NK-92 (cell line): ENCODE data around the gene AKT3.

Source experiments
- DNase-seq: peaks from one replicate; lab custom pipeline; 2025; ENCODE audit not compliant: unreplicated experiment; lab: John Stamatoyannopoulos, UW

AKT3 gene

DNA sequence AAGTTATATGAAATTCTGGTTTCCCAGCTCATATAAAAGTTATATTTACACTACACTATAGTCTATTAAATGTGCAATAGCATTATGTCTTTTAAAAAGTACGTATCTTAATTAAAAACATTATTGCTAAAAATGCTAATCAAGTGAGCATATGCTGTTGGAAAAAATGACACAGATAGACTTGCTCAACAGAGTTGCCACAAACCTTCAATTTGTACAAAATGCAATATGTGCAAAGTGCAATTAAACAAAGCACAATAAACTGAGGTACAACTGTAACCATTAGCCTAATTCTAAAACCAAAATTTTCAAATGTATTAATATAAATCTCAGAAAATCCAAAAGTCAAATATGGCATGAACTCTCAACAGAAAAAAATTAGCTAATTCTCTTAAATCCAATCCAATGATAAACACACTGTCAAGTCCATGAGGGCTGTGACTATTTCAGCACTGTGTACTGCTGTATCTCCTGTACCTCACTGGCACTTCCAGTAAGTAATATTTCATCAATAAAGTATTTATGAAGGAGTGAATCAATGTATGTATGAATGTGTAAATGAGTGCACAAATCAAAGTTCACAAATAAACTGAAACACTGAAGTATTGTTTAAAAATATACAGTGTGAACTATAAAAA, 116.3 kb downstream of the AKT3 start:
- no peak for DNase-seq

DNA sequence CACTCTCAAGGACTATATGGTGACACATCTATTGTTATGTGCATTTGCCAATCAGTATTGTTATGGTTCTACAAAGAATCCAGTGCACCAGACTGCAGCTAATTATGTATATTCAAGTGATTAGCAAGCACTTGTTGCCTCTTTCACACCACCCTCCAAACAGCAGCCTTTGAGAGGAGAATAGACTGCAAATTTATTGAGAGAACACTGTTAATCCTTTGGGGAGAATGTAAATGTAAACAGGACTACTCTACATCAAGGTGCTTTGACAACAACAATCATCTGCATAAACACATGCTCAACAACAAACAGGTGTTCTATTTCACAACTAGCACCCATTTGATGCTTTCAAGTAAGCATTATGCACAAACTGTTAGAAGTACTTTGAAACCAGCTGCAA, 117.4 kb downstream of the AKT3 start:
- no peak for DNase-seq

DNA sequence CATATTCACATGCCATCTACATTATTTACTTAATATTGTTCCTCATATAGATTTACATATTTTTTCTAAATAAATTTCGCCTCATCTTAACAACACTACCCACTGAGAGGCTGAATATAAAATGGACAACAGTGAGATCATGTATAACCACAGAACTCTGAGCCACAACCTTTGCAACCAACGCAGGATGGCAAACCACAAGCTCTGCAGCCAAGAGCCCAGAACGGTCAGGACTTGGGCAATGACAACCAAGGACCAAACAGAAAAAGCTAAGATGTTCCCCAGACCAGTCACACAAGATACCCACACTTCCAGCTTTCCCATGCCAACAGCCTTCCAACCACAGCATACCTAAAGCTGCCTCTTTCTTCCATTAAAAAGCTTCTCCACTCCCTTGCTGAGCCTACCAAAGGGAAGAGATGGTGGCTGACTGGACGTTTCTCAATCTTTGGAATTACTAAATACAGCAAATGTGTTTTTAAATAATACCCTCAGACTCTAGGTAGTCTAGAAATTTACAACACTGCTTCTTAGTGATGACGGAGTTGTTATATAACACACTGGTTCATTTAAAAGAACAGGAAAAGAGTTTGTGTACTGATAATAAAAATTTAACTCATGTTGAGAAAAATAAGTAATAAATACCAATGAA, 117.9 kb downstream of the AKT3 start:
- no peak for DNase-seq

DNA sequence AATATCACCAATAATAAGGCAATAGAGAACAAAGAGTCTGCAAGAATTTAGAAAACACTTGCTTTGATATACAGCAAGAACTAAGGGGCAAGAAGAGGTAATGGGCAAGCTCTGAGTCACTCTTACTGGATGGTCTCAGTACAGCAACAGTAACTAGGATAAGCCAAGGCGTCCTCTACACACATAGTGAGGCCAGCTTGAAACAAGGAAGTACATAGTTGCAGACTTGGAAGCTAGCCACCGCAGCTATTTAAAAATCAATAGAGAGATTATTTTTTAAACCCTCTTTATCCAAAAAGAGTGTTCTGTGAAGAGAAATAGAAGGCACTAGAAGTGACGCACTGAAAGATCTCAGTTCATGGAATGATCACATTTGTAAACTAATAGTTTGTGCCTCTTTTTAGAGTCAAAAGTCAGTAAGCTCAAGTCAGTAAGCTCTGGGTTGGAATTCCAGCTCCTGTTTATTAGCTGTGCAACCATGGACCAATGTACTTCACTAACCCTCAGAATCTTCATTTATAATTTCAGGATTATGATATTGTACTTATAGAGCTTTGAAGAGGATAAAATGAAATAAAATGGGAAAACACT, 118.6 kb downstream of the AKT3 start:
- DNase-seq, result no peak

DNA sequence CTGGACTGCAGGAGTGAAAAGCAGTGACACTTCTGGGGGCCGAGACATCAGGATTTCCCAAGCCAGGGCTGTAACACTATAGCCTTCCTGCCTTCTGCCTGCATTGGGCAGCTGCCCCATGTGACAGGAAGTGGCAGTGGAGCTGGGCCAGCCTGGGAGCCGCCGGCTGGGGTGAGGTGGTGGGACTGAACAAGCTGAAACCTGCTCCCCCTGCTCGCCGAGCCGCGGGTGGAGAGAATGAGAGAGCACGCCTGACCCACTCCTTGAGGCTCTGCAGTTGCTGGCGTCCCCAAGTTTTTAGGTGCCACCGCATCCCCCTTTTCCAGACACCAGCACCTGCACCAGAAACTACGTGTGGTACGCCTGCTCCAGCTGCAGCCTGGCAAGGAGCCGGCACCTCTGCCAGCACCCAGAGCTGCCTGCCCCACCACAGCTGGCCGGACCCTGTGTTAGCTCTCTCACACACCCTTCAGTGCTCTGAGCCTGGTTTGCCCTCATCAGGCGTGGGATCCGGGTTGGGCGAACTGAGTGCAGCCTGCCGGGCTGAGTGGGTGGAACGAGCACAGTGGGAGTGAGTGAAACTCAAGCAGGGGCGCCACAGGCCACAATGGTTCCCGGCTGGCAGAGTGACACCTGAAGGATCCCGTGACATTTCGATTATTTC, 119.4 kb downstream of the AKT3 start:
- no peak for DNase-seq

DNA sequence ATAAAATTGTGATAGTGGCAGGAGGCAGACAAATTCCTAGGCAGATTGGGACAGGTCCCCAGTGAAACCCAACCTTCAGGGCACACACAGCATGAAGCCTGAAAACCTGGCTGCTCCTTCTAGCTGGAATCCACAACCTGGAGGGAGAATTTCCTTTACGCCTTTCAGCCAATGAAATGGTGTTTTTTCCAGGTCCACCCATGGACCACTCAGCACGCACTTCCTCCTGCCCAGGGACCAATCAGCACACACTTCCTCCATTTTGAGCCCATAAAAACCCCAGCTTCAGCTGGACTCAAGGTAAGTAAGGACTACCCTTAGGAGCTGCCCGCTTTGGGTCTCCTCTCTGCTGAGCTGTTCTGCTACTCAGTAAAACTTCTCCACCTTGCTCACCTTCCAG, 120.1 kb downstream of the AKT3 start:
- DNase-seq, result no peak

DNA sequence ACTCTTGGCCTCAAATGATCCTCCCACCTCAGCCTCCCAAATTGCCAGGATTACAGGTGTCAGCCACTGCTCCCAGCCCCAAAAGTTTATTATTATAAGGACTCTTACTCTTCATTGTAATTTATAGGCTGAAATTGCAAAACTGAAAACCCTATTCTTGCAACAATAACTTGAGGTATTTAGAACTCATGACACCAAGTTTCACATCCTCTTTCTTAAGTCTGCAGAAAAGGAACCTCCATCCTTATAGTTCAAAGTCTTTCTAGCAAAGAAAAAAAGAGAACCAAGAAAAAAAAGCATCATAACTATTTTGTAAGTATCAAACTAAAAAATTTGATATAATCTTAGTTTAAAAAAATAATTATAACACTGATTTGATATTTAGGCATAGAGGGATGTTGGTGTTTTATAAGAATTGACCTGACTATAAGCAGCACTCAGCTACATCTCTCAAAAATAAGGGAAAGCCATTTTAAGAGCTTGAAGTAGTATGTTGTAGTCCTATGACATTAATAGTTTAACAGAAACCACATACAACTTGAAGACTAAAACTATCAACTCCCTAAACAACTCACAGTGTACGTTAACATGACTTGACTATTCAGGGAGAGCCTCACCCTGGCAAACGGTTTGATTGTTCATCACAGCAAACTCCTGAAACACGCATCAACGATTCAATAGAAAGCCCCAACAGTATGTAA, 122.4 kb downstream of the AKT3 start:
- DNase-seq, result no peak

DNA sequence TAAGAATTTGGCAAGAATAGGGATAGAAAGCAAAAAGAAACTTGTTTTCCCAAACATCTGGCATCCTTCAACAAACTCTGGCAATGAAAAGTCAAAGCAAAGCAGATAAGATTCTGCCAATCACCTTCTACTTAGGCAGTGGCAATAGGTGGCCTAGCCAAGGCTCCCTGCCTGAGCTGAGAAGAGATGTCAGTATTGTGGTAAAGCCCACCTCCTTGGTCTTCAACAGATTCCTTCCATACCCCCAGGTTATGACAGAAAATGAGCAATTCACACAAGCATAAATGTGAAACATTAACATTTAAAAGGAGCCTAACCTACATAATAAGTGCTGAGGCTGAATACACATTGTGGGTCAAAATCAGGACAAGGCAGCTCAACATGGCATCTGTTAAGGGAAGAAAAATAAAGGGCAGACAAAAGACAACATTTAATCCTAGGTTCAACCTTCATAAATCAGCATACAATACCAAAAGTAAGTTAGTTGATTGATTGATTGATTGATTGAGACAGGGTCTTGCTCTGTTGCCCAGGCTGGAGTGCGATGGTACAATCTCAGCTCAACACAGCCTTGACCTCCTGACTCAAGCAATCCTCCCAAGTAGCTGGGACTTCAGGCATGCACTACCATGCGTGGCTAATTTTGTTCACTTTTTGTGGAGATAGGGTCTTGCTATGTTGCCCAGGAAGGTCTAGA, 123.1 kb downstream of the AKT3 start:
- DNase-seq, result no peak

DNA sequence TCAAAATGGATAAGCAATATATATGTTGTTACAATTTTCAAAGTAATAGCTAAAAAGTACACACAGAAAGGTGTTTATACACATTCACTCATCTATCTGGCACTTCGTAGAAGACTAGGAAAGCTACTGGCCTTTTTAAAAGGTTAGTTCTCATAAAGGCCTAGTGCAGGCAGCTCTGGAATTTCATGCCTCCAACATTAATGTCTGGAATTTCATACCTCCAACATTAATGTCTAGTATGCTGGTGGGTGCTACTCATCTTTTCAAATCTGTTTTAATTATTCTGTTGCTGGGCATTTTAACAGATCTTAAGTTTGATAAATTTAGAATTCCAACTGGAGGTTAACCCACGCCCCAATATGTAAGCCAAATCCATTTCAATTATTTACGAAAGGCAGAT, 124.2 kb downstream of the AKT3 start:
- no peak for DNase-seq

DNA sequence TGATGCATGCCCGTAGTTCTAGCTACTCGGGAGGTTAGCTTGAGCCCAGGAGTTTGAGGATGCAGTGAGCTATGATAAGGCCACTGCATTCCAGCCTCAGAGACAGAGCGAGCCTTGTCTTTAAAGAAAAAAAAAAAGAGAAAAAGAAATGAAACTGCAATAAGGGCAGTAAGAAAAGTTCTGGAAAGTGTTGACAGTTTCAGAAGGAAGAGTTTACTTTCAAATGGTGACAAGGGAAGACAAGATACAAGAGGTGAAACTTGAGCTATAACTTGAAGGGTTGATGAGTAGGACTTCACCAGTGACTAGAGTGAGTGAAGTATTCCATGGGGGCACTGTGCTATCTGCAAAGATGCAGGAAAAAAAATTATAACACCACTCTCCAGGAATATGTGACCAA, 125.0 kb downstream of the AKT3 start:
- DNase-seq, result no peak

DNA sequence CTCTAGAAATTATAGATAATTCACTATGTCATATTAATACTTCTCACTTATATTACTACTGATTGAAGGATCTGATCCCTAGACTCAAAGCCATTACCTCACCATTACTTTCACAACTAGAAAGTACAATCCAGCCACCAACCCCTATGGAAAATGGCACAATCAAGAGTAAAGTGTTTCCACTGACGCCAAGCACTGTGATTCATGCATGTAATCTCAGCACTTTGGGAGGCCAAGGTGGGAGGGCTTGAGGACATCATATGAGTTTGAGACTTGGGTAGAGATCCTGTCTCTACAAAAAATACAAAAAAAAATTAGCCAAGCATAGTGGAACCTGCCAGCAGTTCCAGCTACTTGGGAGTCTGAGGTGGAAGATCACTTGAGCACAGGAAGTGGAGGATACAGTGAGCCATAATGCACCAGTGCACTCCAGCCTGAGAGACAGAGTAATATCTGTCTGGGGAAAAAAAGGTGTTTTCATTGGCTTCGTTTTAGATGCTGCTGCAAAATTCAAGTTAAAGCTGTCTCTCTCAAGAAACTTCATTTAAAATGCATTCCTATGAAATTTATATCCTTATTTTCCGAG, 126.5 kb downstream of the AKT3 start:
- no peak for DNase-seq

DNA sequence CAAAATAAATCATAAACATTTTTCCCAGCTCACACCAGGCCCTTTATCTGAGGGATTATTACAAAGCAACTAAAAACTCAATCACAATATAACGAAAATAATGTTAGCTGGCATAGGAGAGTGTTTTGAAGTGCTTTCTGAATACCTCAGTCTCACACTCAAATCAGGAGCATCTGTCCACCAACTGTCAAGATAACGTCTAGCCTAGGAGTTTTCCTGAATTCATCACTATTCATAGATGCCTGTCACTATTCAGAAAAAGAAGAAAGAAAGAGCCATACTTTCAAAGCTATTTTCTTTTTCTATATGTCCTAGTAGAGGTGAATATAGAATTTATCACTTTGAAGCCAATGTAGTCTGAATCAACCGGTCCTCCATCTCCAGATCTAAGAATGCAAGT, 127.0 kb downstream of the AKT3 start:
- no peak for DNase-seq

DNA sequence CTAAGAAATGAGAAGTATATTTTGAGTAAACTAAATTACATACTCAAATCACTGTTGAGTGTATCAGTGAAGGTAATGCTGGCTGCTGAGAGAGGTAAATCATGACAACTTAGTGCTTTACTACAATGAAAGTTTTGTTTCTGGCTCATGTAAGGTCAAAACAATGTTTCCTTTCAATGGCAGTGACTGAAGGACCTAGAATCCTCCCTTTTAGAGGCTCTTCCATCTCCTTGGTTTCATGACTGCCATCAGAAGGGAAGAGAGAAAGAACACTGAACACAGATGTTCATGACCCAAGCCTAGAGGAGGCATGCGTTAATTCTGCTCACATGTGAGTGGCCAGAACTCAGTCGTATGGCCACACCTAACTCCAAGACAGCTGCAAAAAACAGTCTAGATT, 130.6 kb downstream of the AKT3 start:
- no peak for DNase-seq

DNA sequence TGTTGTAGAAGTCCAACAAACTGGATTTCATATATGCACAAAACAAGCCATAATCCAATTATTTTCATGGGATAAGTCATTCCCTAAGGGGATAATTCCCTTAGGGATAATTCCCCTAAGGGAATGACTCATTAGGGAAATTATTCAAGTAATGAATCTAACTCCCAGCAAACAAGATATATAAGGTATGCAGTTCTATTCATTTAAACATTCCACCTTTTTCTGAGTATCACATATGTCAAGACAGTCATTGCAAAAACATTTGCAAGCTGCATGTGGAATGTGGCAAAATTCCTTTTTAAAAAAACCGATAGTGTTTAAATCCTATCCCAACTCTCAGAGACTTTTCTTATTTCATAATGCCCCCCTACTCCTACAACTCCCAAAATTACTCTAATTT, 131.2 kb downstream of the AKT3 start:
- no peak for DNase-seq

DNA sequence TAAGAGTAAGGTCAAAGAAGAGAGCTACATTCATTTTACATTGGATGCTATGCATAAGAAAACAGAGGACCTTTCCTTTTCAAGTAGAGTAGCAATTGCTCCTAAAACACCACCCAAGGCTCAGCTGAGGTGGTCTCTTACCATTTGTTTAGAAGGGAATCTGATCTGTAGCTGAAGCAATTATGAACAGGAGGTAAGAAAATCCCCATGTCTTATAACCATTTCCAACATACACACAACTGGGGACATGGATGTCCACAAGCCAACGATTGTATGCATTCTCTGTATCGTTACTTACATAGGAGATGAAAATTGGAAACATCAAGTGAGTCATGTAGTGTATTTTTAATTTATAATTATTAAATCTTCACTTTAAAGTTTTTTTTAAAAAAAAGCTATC, 132.0 kb downstream of the AKT3 start:
- no peak for DNase-seq

DNA sequence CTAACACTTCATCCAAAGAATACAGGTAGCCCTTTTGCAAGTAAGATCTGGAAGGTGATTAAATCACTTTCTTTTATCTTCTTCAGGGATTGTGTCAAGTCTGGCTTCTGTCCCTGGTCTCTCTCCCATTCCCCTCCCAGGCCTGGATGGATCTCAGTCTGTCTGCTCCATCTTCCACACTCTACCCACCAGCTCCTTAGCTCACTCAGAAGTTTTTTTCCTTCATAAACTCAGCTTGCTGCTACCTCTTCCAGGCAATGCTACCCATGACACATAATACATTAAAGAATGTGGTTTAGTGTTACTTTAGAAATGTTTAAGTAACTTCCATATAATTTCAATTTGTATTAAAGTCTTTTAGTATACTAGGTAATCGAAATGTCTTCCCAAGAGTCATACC, 133.1 kb downstream of the AKT3 start:
- DNase-seq, result no peak

DNA sequence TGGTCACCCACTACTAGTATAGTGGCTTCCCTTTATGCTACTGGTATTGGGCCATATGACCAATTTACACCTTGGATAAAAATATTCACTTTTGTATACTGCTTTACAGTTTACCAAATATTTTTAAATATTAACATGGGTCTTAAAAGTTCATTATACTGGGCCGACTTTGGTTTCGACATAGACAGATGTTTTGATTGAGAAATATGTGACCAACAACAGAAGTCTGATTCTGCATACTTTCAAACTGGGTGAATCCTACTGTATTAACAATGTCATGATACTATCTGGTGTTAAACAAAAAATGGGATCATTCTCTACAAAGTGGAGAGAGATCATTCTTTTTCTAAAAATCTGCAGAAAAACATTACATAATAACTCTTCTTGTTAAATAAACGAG, 134.8 kb downstream of the AKT3 start:
- DNase-seq, result no peak

DNA sequence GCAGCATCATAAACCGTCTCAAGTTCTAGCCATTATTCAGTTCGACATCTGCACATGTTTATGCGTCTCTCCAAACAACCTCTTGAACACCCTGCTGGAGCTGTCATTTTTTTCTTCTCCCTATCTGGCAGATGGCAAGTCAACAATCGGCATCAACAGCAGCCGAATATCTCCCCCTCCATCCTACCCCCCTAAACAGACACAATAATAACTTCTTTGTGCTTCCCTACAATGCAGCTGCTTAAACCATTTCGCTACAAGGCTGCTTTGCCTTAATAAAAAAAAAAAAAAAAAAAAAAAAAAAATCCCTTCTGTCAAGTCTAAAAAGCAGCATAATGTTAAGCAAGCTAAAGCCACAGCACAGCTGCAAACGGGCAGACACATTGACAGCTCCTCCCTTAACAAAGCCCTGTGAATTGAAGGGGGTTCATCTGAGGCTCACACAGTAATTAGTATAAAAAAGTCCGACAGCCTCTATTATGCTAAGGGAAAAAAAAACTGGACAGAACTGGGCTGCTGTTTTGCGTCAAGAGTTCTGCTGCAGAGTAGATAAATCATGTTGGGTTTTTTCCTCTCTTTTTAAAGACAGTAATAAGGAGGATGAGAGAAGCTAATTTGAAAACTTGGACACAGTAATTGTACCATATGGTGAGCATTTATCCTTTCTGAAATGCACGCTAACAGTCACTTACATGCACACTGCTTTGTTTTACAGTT, 136.4 kb downstream of the AKT3 start:
- no peak for DNase-seq

DNA sequence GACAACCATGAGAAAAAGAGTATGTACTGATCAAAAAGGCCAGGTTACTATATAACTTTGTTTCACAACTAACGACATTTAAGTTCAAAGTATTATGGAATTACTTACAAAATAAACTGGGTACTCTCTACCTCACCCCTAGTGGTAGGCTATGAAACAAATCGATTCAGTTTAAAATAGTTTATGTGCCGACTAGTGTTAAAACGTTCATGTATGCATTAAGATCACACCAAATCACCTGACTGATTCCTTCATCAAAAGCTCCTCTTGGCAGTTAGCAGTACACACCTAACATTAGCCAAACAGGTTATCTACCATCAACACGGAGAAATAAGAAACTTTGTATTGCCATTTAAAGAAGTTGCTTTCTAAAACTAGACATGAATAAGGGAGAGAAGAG, 137.1 kb downstream of the AKT3 start:
- DNase-seq, result no peak

DNA sequence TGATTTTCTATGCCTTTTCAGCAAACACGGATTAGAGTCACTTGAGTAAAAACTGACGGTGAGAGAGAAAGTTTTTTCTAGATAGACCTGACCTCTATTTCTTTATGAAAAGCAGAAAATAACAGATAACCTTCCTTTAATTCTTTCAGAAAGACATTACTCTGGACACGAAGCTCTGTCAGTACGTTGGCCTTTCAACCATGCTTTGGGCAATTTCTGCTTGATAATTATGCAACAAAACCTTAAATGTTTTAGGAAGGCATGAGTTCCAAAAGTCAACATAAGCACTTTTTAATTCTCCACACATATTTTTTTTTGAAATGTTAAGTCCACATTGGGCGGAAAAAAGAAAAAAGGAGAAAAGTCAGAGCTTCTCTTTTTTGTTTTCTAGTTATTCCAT, 137.8 kb downstream of the AKT3 start:
- DNase-seq, result no peak
